GOT3 (cell line): Measurements from ENCODE around the gene UQCRQ.

Experiments
- DNase-seq: peaks from one replicate; lab custom pipeline; 2025; ENCODE audit warnings: mixed read lengths; lab: John Stamatoyannopoulos, UW

Gene UQCRQ

DNA sequence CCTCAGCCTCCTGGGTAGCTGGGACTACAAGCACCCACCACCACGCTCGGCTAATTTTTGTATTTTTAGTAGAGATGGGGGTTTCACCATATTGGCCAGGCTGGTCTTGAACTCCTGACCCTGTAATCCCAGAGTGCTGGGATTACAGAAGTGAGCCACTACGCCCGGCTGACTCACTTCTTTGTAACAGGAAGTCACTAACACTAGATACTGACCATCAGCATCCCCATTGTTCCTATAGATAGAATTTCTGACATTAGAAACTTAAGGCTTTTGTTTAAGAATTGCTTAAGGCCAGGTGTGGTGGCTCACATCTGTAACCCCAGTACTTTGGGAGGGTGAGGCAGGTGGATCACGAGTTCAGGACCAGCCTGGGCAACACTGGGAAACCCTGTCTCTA, 49.2 kb downstream of the UQCRQ start:
- DNase-seq = no peak

DNA sequence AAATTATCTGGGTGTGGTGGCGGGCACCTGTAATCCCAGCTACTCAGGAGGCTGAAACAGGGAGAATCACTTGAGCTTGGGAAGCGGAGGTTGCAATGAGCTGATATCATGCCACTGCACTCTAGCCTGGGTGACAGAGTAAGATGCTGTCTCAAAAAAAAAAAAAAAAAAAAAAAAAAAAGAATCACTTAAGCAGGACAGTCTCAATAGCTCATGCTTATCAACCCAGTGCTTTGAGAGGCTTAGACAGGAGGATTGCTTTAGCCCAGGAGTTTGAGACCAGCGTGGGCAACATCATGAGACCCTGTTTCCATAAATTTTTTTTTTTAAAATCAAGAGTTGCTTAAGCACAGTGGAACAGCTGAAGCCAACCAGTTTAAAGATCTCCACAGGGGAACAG, 49.6 kb downstream of the UQCRQ start:
- no peak for DNase-seq
